Measurements from ENCODE around the gene CACNA1F. TPM values are rescaled to one million over a fixed set of nuclear protein-coding genes. Genes with fewer than 3 reads are reported as not detected.

The CACNA1F gene
- total RNA-seq, 1 donor from 2014 or later: 0.25 TPM

- Histone ChIP-seq H3K27ac (no peak overlapping the region), H3K9me3 (no peaks in the 10 kb centered on the region), H3K36me3 (no peaks in the 10 kb centered on the region), H3K27me3 (no peaks in the 10 kb centered on the region), H3K4me1 (no peaks in the 10 kb centered on the region), H3K4me3 (no peak overlapping the region)
- DNase-seq (ENCODE audit: extremely low spot score in 2 of 2): no peak
- TF ChIP-seq POLR2A (IDR thresholded peaks at IDR 0.05) (no peak), CTCF (IDR thresholded peaks at IDR 0.05) (no peak), POLR2AphosphoS5 (IDR thresholded peaks at IDR 0.05; ENCODE audit: insufficient read depth in 1 of 2, low read depth in 1 of 2) (no peak)
- intact Hi-C loops (cut with DNase I): no loop called here
Measured at GRCh38 chrX:49226946-49227345, 6.2 kb downstream of the CACNA1F start.

- Histone ChIP-seq H3K4me1 (no peaks in the 10 kb centered on the region), H3K4me3 (no peak overlapping the region), H3K27me3 (no peaks in the 10 kb centered on the region), H3K27ac (no peak overlapping the region), H3K36me3 (no peaks in the 10 kb centered on the region), H3K9me3 (no peaks in the 10 kb centered on the region)
- no peak for DNase-seq (ENCODE audit: extremely low spot score in 2 of 2)
- TF ChIP-seq POLR2AphosphoS5 (IDR thresholded peaks at IDR 0.05; ENCODE audit: insufficient read depth in 1 of 2, low read depth in 1 of 2): no peak
- no peak for TF ChIP-seq POLR2A (IDR thresholded peaks at IDR 0.05)
- TF ChIP-seq CTCF (IDR thresholded peaks at IDR 0.05): no peak
- intact Hi-C loops (cut with DNase I): no loop called here
Measured at GRCh38 chrX:49225858-49226257, 7.3 kb downstream of the CACNA1F start.

GRCh38 chrX:49221868-49222267 lies 11.3 kb downstream of the CACNA1F start:
- Histone ChIP-seq H3K36me3 (no peaks in the 10 kb centered on the region), H3K4me1 (no peaks in the 10 kb centered on the region), H3K27ac (no peak overlapping the region), H3K9me3 (no peaks in the 10 kb centered on the region), H3K27me3 (no peaks in the 10 kb centered on the region), H3K4me3 (no peak overlapping the region)
- TF ChIP-seq POLR2A (IDR thresholded peaks at IDR 0.05) (no peak), POLR2AphosphoS5 (IDR thresholded peaks at IDR 0.05; ENCODE audit: insufficient read depth in 1 of 2, low read depth in 1 of 2) (no peak), CTCF (IDR thresholded peaks at IDR 0.05) (no peak)
- intact Hi-C loops (cut with DNase I): no loop called here
- DNase-seq (ENCODE audit: extremely low spot score in 2 of 2): no peak

- no peak for TF ChIP-seq CTCF (IDR thresholded peaks at IDR 0.05)
- no peak for TF ChIP-seq POLR2AphosphoS5 (IDR thresholded peaks at IDR 0.05; ENCODE audit: insufficient read depth in 1 of 2, low read depth in 1 of 2)
- no peak for TF ChIP-seq POLR2A (IDR thresholded peaks at IDR 0.05)
- no peaks in the 10 kb centered on the region for H3K27me3 ChIP-seq
- no peaks in the 10 kb centered on the region for H3K4me1 ChIP-seq
- no peaks in the 10 kb centered on the region for H3K36me3 ChIP-seq
- no peak for DNase-seq (ENCODE audit: extremely low spot score in 2 of 2)
- no peak overlapping the region for H3K4me3 ChIP-seq
- H3K9me3 ChIP-seq: no peaks in the 10 kb centered on the region
- no peak overlapping the region for H3K27ac ChIP-seq
- intact Hi-C loops (cut with DNase I): no loop called here
Measured at GRCh38 chrX:49220100-49220499, 13.0 kb downstream of the CACNA1F start.

- Histone ChIP-seq H3K27ac (no peak overlapping the region), H3K9me3 (no peaks in the 10 kb centered on the region), H3K4me1 (no peaks in the 10 kb centered on the region), H3K36me3 (no peaks in the 10 kb centered on the region), H3K27me3 (no peaks in the 10 kb centered on the region), H3K4me3 (no peak overlapping the region)
- no peak for DNase-seq (ENCODE audit: extremely low spot score in 2 of 2)
- TF ChIP-seq CTCF (IDR thresholded peaks at IDR 0.05): no peak
- TF ChIP-seq POLR2AphosphoS5 (IDR thresholded peaks at IDR 0.05; ENCODE audit: insufficient read depth in 1 of 2, low read depth in 1 of 2): no peak
- TF ChIP-seq POLR2A (IDR thresholded peaks at IDR 0.05): no peak
- intact Hi-C loops (cut with DNase I): no loop called here
Measured at GRCh38 chrX:49214996-49215526, 18.1 kb downstream of the CACNA1F start.
